ENCODE measurements around the gene PTPN4. TPM values are rescaled to one million over a fixed set of nuclear protein-coding genes. Genes with fewer than 3 reads are reported as not detected.

PTPN4 gene
- polyA plus RNA-seq, 3 donors = 5.5 to 6.7 (median 5.7) TPM

- Histone ChIP-seq H3K4me1 (ENCODE audit: control insufficient read depth in 1 of 2, insufficient read depth in 2 of 2, low read length in 2 of 2) (no peaks in the 10 kb centered on the region), H3K27me3 (ENCODE audit: control insufficient read depth in 2 of 2, insufficient read depth in 2 of 2, low read length in 2 of 2) (no peaks in the 10 kb centered on the region), H2AFZ (ENCODE audit: insufficient read depth, low read depth, low read length, poor library complexity, severe bottlenecking) (no peak overlapping the region), H3K4me2 (replicated peaks; ENCODE audit: extremely low read depth, low read length, poor library complexity, severe bottlenecking) (no peak overlapping the region), H3K36me3 (replicated peaks in 1 of 2; ENCODE audit: control insufficient read depth in 1 of 2, insufficient read depth in 2 of 2, low read length in 2 of 2) (no peaks in the 10 kb centered on the region), H3K79me2 (ENCODE audit: insufficient read depth, low read length) (no peaks in the 10 kb centered on the region), H3K27ac (ENCODE audit: low read depth in 1 of 2, low read length in 2 of 2) (no peak overlapping the region), H4K20me1 (ENCODE audit: insufficient read depth, low read length) (no peaks in the 10 kb centered on the region), H3K9ac (ENCODE audit: insufficient read depth, low read length, poor library complexity, severe bottlenecking) (no peak overlapping the region), H3K4me3 (replicated peaks in 1 of 3; ENCODE audit: low read depth in 2 of 3, low read length in 3 of 3) (no peak overlapping the region), H3K9me3 (replicated peaks in 1 of 2; ENCODE audit: control insufficient read depth in 1 of 2, insufficient read depth in 1 of 2, low read length in 2 of 2) (peaks cover 19 to 20% of the 10 kb centered on the region in 2 donors)
- DNase-seq = no peak
- 80% methylated on average over 1 of the region's 3 CpGs for WGBS (ENCODE audit: insufficient coverage)
- peaks cover 19 to 36% (median 23%) of the 10 kb centered on the region in 7 donors for H3K9me3 Mint-ChIP-seq
- H3K27ac Mint-ChIP-seq = no peak overlapping the region
- intact Hi-C loops (cut with micrococcal nuclease) = no loop called here
- H3K36me3 Mint-ChIP-seq = peaks cover 3% of the 10 kb centered on the region in 2 donors
- H3K4me3 Mint-ChIP-seq = no peak overlapping the region
- H3K4me1 Mint-ChIP-seq = no peaks in the 10 kb centered on the region
- no peaks in the 10 kb centered on the region for H3K27me3 Mint-ChIP-seq (ENCODE audit: low read depth in 3 of 3)
- TF ChIP-seq, protein P1, sequence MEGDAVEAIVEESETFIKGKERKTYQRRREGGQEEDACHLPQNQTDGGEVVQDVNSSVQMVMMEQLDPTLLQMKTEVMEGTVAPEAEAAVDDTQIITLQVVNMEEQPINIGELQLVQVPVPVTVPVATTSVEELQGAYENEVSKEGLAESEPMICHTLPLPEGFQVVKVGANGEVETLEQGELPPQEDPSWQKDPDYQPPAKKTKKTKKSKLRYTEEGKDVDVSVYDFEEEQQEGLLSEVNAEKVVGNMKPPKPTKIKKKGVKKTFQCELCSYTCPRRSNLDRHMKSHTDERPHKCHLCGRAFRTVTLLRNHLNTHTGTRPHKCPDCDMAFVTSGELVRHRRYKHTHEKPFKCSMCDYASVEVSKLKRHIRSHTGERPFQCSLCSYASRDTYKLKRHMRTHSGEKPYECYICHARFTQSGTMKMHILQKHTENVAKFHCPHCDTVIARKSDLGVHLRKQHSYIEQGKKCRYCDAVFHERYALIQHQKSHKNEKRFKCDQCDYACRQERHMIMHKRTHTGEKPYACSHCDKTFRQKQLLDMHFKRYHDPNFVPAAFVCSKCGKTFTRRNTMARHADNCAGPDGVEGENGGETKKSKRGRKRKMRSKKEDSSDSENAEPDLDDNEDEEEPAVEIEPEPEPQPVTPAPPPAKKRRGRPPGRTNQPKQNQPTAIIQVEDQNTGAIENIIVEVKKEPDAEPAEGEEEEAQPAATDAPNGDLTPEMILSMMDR (IDR thresholded peaks at IDR 0.05) = no peak
Observed at GRCh38 chr2:119846021-119846420, 86.3 kb downstream of the PTPN4 start.

DNA sequence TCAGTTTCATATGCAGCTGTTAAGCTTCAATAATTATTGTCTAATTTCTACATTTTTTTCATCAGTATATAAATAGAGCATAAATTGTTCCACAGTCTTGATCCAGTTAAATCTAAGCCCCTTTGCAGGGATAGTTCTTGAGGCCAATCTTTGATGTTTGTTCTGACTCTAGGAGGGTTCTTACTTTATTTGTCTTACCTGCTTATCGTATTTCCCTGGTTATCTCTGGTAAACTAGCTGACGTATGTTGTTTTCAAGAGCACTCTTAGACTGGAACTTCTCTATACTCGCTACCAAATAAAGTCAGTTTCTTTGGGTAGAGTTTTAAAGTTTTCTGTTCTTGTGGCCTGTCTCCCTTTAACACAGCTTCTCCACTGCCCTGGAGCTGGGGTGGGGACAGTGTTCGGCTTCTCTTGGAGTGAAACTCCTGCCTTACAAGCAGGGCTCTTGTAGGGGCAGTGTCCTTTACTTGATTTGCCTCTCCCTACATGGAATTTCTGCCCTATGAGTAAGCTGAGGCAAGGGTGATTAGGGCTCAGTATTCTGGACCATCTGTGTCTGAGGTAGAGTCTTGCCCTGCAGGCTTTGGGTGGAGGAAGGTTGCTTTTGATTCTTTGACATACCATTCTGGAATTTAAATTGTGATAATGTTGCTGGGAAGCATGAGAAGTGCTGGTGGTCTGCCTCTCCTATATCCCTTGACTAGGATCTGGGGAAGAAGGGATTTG, 90.3 kb downstream of the PTPN4 start:
- no peak overlapping the region for H3K4me2 ChIP-seq (replicated peaks; ENCODE audit: extremely low read depth, low read length, poor library complexity, severe bottlenecking)
- H3K36me3 Mint-ChIP-seq = peaks cover 5 to 10% of the 10 kb centered on the region in 2 donors
- no CpG with 5 or more reads among the region's 4 CpGs for WGBS (ENCODE audit: insufficient coverage)

More for the DNA sequence above, 90.3 kb downstream of the PTPN4 start:
- intact Hi-C loops (cut with micrococcal nuclease) = no loop called here
- H3K9me3 Mint-ChIP-seq = peaks cover 40 to 60% (median 48%) of the 10 kb centered on the region in 7 donors
- H3K79me2 ChIP-seq (ENCODE audit: insufficient read depth, low read length) = no peaks in the 10 kb centered on the region
- no peaks in the 10 kb centered on the region for H3K4me1 ChIP-seq (ENCODE audit: control insufficient read depth in 1 of 2, insufficient read depth in 2 of 2, low read length in 2 of 2)
- no peaks in the 10 kb centered on the region for H3K36me3 ChIP-seq (replicated peaks in 1 of 2; ENCODE audit: control insufficient read depth in 1 of 2, insufficient read depth in 2 of 2, low read length in 2 of 2)
- H2AFZ ChIP-seq (ENCODE audit: insufficient read depth, low read depth, low read length, poor library complexity, severe bottlenecking) = no peak overlapping the region
- peaks cover 0 to 3% (median 0%) of the 10 kb centered on the region in 3 donors for H3K27me3 Mint-ChIP-seq (ENCODE audit: low read depth in 3 of 3)
- no peak overlapping the region for H3K4me3 ChIP-seq (replicated peaks in 1 of 3; ENCODE audit: low read depth in 2 of 3, low read length in 3 of 3)
- H3K4me3 Mint-ChIP-seq = no peak overlapping the region
- peak overlapping the region in 1 of 7 donors; percentile 24 for H3K27ac Mint-ChIP-seq
- no peaks in the 10 kb centered on the region for H3K4me1 Mint-ChIP-seq
- no peaks in the 10 kb centered on the region for H3K27me3 ChIP-seq (ENCODE audit: control insufficient read depth in 2 of 2, insufficient read depth in 2 of 2, low read length in 2 of 2)
- peaks cover 43 to 52% of the 10 kb centered on the region in 2 donors for H3K9me3 ChIP-seq (replicated peaks in 1 of 2; ENCODE audit: control insufficient read depth in 1 of 2, insufficient read depth in 1 of 2, low read length in 2 of 2)
- TF ChIP-seq, protein P1 (IDR thresholded peaks at IDR 0.05) = no peak
- no peak for DNase-seq
- H4K20me1 ChIP-seq (ENCODE audit: insufficient read depth, low read length) = no peaks in the 10 kb centered on the region
- no peak overlapping the region for H3K27ac ChIP-seq (ENCODE audit: low read depth in 1 of 2, low read length in 2 of 2)
- no peak overlapping the region for H3K9ac ChIP-seq (ENCODE audit: insufficient read depth, low read length, poor library complexity, severe bottlenecking)

All from CD14-positive monocyte (primary cell).